HEK293 (cell line): ENCODE measurements around the gene TCF15.

Experiments used
- CTCF ChIA-PET: fragments of 350-600 bp; formaldehyde crosslinking; extraction: SDS; loops from one replicate; lab custom pipeline; 2021; ENCODE audit warnings: antibody characterized with exemption; lab: Yijun Ruan, JAX
- POLR2A ChIA-PET: fragments of 300-600 bp; formaldehyde crosslinking; extraction: SDS; loops from one replicate; lab custom pipeline; 2020; ENCODE audit warnings: antibody characterized with exemption, inconsistent platforms; lab: Yijun Ruan, JAX
- H3K27ac ChIP-seq: fragments of 200-500 bp; sonication (Bioruptor generic); 2 replicates; pipeline ENCODE4 v1.5.1; 2014; ENCODE audit warnings: low read depth, low read length, control low read depth, inconsistent platforms; ENCODE audit errors: extremely low read depth
- H3K36me3 ChIP-seq, 2 experiments: fragments of 200-500 bp in 1 of 2; sonication (Bioruptor generic) in 1 of 2; 1 replicate in 1 of 2; 2 replicates in 1 of 2; pipeline ENCODE4 v1.5.1; 2014 to 2017; ENCODE audit warnings: inconsistent platforms in 2 of 2, low read length in 2 of 2; ENCODE audit not compliant: control insufficient read depth in 2 of 2, insufficient read depth in 1 of 2
- H3K4me1 ChIP-seq: fragments of 200-500 bp; sonication (Bioruptor generic); 2 replicates; pipeline ENCODE4 v1.5.1; 2014; ENCODE audit warnings: mild to moderate bottlenecking, low read length, inconsistent platforms; ENCODE audit not compliant: control insufficient read depth, insufficient read depth
- H3K4me3 ChIP-seq: 2 replicates; pipeline ENCODE4 v1.5.1; 2011; ENCODE audit warnings: low read depth, mild to moderate bottlenecking, control low read depth, low read length, moderate library complexity
- H3K9me3 ChIP-seq: fragments of 200-500 bp; sonication (Bioruptor generic); 2 replicates; pipeline ENCODE4 v1.5.1; 2014; ENCODE audit warnings: low read depth, low read length, inconsistent platforms; ENCODE audit not compliant: control insufficient read depth, insufficient read depth
- EGR2 ChIP-seq: fragments of 450-650 bp; formaldehyde crosslinking; IDR thresholded peaks from 2 replicates; pipeline ENCODE4 v1.5.1; 2016; ENCODE audit warnings: low read depth, missing biosample characterization, missing genetic modification characterization
- FEZF1 ChIP-seq: fragments of 450-650 bp; formaldehyde crosslinking; IDR thresholded peaks from 2 replicates; pipeline ENCODE4 v1.5.1; 2016; ENCODE audit warnings: missing biosample characterization, missing genetic modification characterization
- KLF9 ChIP-seq: fragments of 450-650 bp; formaldehyde crosslinking; IDR thresholded peaks from 2 replicates; pipeline ENCODE4 v1.5.1; 2016; ENCODE audit warnings: missing biosample characterization, missing genetic modification characterization, low read depth
- SP7 ChIP-seq: fragments of 450-650 bp; formaldehyde crosslinking; IDR thresholded peaks from 2 replicates; pipeline ENCODE4 v1.5.1; 2016; ENCODE audit warnings: missing biosample characterization, missing genetic modification characterization
- ZIC2 ChIP-seq: fragments of 450-650 bp; formaldehyde crosslinking; IDR thresholded peaks from 2 replicates; pipeline ENCODE4 v1.5.1; 2016; ENCODE audit warnings: missing biosample characterization, missing genetic modification characterization
- ZNF10 ChIP-seq: fragments of 450-650 bp; formaldehyde crosslinking; IDR thresholded peaks from 2 replicates; pipeline ENCODE4 v1.5.1; 2017; ENCODE audit warnings: missing biosample characterization, missing genetic modification characterization
- ZNF112 ChIP-seq: fragments of 450-650 bp; formaldehyde crosslinking; IDR thresholded peaks from 2 replicates; pipeline ENCODE4 v1.5.0; 2017; ENCODE audit warnings: missing biosample characterization, missing genetic modification characterization
- ZNF114 ChIP-seq: fragments of 450-650 bp; formaldehyde crosslinking; IDR thresholded peaks from 2 replicates; pipeline ENCODE4 v1.5.0; 2017; ENCODE audit warnings: missing biosample characterization, missing genetic modification characterization
- ZNF157 ChIP-seq: fragments of 450-650 bp; formaldehyde crosslinking; IDR thresholded peaks from 2 replicates; pipeline ENCODE4 v1.5.1; 2016; ENCODE audit warnings: missing biosample characterization, missing genetic modification characterization
- ZNF2 ChIP-seq: fragments of 450-650 bp; formaldehyde crosslinking; IDR thresholded peaks from 2 replicates; pipeline ENCODE4 v1.5.1; 2016; ENCODE audit warnings: missing biosample characterization, missing genetic modification characterization
- ZNF214 ChIP-seq: fragments of 450-650 bp; formaldehyde crosslinking; IDR thresholded peaks from 2 replicates; pipeline ENCODE4 v1.5.1; 2017; ENCODE audit warnings: missing biosample characterization, mild to moderate bottlenecking, missing genetic modification characterization, borderline replicate concordance
- ZNF292 ChIP-seq: fragments of 450-650 bp; formaldehyde crosslinking; IDR thresholded peaks from 2 replicates; pipeline ENCODE4 v1.5.1; 2016; ENCODE audit warnings: low read depth, missing biosample characterization, missing genetic modification characterization, borderline replicate concordance
- ZNF350 ChIP-seq: fragments of 450-650 bp; formaldehyde crosslinking; IDR thresholded peaks from 2 replicates; pipeline ENCODE4 v1.5.0; 2017; ENCODE audit warnings: missing biosample characterization, mild to moderate bottlenecking, missing genetic modification characterization
- ZNF514 ChIP-seq: fragments of 450-650 bp; formaldehyde crosslinking; IDR thresholded peaks from 2 replicates; pipeline ENCODE4 v1.5.1; 2016; ENCODE audit warnings: missing biosample characterization, missing genetic modification characterization
- ZNF548 ChIP-seq: fragments of 450-650 bp; formaldehyde crosslinking; IDR thresholded peaks from 2 replicates; pipeline ENCODE4 v1.5.1; 2016; ENCODE audit warnings: missing biosample characterization, missing genetic modification characterization
- ZNF549 ChIP-seq: fragments of 450-650 bp; IDR thresholded peaks from 2 replicates; pipeline ENCODE4 v1.5.1; 2018; ENCODE audit warnings: missing biosample characterization, missing genetic modification characterization, mild to moderate bottlenecking, inconsistent platforms, moderate library complexity
- ZNF624 ChIP-seq: fragments of 450-650 bp; formaldehyde crosslinking; IDR thresholded peaks from 2 replicates; pipeline ENCODE4 v1.5.1; 2017; ENCODE audit warnings: missing biosample characterization, missing genetic modification characterization
- ZNF664 ChIP-seq: fragments of 450-650 bp; formaldehyde crosslinking; IDR thresholded peaks from 2 replicates; pipeline ENCODE4 v1.5.1; 2016; ENCODE audit warnings: missing biosample characterization, missing genetic modification characterization
- ZNF670 ChIP-seq: fragments of 450-650 bp; formaldehyde crosslinking; IDR thresholded peaks from 2 replicates; pipeline ENCODE4 v1.5.1; 2016; ENCODE audit warnings: missing biosample characterization, missing genetic modification characterization, low read depth
- ZNF843 ChIP-seq: fragments of 450-650 bp; formaldehyde crosslinking; IDR thresholded peaks from 2 replicates; pipeline ENCODE4 v1.5.1; 2016; ENCODE audit warnings: missing biosample characterization, missing genetic modification characterization
- ZXDB ChIP-seq: fragments of 450-650 bp; formaldehyde crosslinking; IDR thresholded peaks from 2 replicates; pipeline ENCODE4 v1.5.1; 2016; ENCODE audit warnings: missing biosample characterization, missing genetic modification characterization
- TF ChIP-seq, protein P1 (sequence below): fragments of 450-650 bp; formaldehyde crosslinking; IDR thresholded peaks from 2 replicates; pipeline ENCODE4 v1.5.1; 2016; ENCODE audit warnings: missing biosample characterization, missing genetic modification characterization
- TF ChIP-seq, protein P2 (sequence below): sonication (generic); formaldehyde crosslinking; IDR thresholded peaks from 2 replicates; pipeline ENCODE4 v1.8.1; 2022; ENCODE audit warnings: mild to moderate bottlenecking, moderate library complexity, missing genetic modification reagents
- TF ChIP-seq, protein P3 (sequence below): fragments of 450-650 bp; formaldehyde crosslinking; IDR thresholded peaks from 2 replicates; pipeline ENCODE4 v1.5.0; 2017; ENCODE audit warnings: missing biosample characterization, missing genetic modification characterization, borderline replicate concordance

TCF15 gene

DNA sequence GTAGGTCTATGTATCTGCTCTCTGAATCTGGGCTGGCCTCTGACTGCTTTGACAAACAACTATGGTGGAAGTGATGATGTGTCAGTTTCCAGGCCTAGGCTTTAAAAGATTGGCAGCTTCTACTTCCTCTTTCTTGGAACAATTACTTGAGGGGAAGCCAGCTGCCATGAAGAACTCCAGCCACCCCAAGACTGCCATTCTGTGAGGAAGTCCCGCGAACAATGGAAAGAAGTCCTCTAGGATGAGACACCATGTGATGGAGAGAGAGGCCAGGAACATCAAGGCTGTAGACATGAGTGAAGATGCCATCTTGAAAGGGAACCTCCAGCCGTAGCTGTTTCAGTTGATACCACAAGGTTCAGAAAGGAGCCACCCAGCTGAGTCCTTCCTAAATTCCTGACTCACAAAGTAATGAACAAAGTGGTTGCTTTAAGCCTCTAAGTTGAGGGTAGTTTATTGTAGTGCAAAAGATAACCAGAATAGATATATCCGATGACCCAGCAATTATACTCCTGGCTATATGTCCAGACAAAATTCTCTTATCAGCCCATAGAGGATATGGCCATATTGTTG, 15.3 kb upstream of the TCF15 start:
- CTCF ChIA-PET = interaction anchor here (1.9 kb wide), 1 partner anchor 20 kb away, joined by 7 read pairs; no protein-coding TSS in a partner anchor
- no peak for TF ChIP-seq ZNF292 (tag by site-specific recombination)
- no peak for TF ChIP-seq ZNF214 (tag by site-specific recombination)
- TF ChIP-seq ZNF157 (tag by site-specific recombination) = no peak
- no peak for TF ChIP-seq FEZF1 (tag by site-specific recombination)
- TF ChIP-seq ZNF2 (tag by site-specific recombination) = no peak
- TF ChIP-seq ZXDB (tag by site-specific recombination) = no peak
- TF ChIP-seq ZNF548 (tag by site-specific recombination) = no peak
- TF ChIP-seq ZNF664 (tag by site-specific recombination) = no peak
- no peak for TF ChIP-seq KLF9
- TF ChIP-seq ZNF549 (tag by site-specific recombination) = no peak
- no peak for TF ChIP-seq ZNF624 (tag by site-specific recombination)
- TF ChIP-seq, all 188 proteins: peak for 0
- POLR2A ChIA-PET = no interaction called here

DNA sequence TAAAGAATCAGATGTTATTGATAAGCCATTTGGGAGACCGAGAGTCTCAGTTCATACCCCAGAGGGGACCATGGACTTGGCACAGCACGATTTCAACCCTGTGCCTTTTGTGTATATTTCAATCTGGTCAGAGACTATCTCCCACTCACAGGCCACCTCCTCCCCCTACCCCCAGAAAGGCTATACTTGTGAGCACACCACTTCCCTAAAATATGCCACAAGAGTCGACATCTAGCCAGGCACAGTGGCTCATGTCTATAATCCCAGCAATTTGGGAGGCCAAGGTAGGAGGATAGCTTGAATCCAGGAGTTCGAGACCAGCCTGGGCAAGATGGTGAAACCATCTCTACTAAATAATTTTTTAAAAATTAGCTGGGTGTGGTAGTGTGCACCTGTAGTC, 13.6 kb upstream of the TCF15 start:
- no peak overlapping the region for H3K4me3 ChIP-seq
- TF ChIP-seq, protein P1, sequence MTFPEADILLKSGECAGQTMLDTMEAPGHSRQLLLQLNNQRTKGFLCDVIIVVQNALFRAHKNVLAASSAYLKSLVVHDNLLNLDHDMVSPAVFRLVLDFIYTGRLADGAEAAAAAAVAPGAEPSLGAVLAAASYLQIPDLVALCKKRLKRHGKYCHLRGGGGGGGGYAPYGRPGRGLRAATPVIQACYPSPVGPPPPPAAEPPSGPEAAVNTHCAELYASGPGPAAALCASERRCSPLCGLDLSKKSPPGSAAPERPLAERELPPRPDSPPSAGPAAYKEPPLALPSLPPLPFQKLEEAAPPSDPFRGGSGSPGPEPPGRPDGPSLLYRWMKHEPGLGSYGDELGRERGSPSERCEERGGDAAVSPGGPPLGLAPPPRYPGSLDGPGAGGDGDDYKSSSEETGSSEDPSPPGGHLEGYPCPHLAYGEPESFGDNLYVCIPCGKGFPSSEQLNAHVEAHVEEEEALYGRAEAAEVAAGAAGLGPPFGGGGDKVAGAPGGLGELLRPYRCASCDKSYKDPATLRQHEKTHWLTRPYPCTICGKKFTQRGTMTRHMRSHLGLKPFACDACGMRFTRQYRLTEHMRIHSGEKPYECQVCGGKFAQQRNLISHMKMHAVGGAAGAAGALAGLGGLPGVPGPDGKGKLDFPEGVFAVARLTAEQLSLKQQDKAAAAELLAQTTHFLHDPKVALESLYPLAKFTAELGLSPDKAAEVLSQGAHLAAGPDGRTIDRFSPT = no peak
- no peak for TF ChIP-seq ZNF548 (tag by site-specific recombination)
- TF ChIP-seq ZNF350 (tag by site-specific recombination) = no peak
- no peak for TF ChIP-seq SP7
- TF ChIP-seq ZNF670 (tag by site-specific recombination) = no peak
- no peak for TF ChIP-seq ZNF112 (tag by site-specific recombination)
- TF ChIP-seq, protein P2, sequence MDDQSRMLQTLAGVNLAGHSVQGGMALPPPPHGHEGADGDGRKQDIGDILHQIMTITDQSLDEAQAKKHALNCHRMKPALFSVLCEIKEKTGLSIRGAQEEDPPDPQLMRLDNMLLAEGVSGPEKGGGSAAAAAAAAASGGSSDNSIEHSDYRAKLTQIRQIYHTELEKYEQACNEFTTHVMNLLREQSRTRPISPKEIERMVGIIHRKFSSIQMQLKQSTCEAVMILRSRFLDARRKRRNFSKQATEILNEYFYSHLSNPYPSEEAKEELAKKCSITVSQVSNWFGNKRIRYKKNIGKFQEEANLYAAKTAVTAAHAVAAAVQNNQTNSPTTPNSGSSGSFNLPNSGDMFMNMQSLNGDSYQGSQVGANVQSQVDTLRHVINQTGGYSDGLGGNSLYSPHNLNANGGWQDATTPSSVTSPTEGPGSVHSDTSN (CRISPR knock-in tag) = no peak
- TF ChIP-seq, protein P3, sequence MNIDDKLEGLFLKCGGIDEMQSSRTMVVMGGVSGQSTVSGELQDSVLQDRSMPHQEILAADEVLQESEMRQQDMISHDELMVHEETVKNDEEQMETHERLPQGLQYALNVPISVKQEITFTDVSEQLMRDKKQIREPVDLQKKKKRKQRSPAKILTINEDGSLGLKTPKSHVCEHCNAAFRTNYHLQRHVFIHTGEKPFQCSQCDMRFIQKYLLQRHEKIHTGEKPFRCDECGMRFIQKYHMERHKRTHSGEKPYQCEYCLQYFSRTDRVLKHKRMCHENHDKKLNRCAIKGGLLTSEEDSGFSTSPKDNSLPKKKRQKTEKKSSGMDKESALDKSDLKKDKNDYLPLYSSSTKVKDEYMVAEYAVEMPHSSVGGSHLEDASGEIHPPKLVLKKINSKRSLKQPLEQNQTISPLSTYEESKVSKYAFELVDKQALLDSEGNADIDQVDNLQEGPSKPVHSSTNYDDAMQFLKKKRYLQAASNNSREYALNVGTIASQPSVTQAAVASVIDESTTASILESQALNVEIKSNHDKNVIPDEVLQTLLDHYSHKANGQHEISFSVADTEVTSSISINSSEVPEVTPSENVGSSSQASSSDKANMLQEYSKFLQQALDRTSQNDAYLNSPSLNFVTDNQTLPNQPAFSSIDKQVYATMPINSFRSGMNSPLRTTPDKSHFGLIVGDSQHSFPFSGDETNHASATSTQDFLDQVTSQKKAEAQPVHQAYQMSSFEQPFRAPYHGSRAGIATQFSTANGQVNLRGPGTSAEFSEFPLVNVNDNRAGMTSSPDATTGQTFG = no peak
- TF ChIP-seq ZNF114 (tag by site-specific recombination) = no peak
- no peak for TF ChIP-seq ZIC2
- TF ChIP-seq ZNF514 (tag by site-specific recombination) = no peak
- TF ChIP-seq ZNF843 (tag by site-specific recombination) = no peak
- TF ChIP-seq EGR2 = no peak
- TF ChIP-seq ZNF10 (tag by site-specific recombination) = no peak
- no peak for TF ChIP-seq ZNF549 (tag by site-specific recombination)
- ChIA-PET CTCF (interaction anchor here (0.6 to 1.5 kb wide), 5 partner anchors 14 to 760 kb away, joined by 3 to 4 read pairs (median 4); no protein-coding TSS in a partner anchor), POLR2A (interaction anchor here (0.9 kb wide), 1 partner anchor 14 kb away, joined by 3 read pairs; no protein-coding TSS in a partner anchor)
- H3K36me3 ChIP-seq = no peaks in the 10 kb centered on the region
- no peaks in the 10 kb centered on the region for H3K9me3 ChIP-seq
- H3K27ac ChIP-seq = no peak overlapping the region
- H3K4me1 ChIP-seq = peaks cover 2% of the 10 kb centered on the region

More for the DNA sequence above, 15.3 kb upstream of the TCF15 start:
- no peak overlapping the region for H3K4me3 ChIP-seq
- H3K27ac ChIP-seq = no peak overlapping the region
- peaks cover 2% of the 10 kb centered on the region for H3K4me1 ChIP-seq
- no peaks in the 10 kb centered on the region for H3K36me3 ChIP-seq
- H3K9me3 ChIP-seq = no peaks in the 10 kb centered on the region
